GM20431 (cell line): ENCODE data around the gene LCN12.

Source experiments
- in situ Hi-C: fragments of 300-500 bp; cut with MseI, MboI; formaldehyde crosslinking; loops from one replicate; pipeline ENCODE4 v1.15.0; 2020; ENCODE audit warnings: low sequenced_read_pairs; ENCODE audit not compliant: unreplicated experiment

LCN12 gene

DNA sequence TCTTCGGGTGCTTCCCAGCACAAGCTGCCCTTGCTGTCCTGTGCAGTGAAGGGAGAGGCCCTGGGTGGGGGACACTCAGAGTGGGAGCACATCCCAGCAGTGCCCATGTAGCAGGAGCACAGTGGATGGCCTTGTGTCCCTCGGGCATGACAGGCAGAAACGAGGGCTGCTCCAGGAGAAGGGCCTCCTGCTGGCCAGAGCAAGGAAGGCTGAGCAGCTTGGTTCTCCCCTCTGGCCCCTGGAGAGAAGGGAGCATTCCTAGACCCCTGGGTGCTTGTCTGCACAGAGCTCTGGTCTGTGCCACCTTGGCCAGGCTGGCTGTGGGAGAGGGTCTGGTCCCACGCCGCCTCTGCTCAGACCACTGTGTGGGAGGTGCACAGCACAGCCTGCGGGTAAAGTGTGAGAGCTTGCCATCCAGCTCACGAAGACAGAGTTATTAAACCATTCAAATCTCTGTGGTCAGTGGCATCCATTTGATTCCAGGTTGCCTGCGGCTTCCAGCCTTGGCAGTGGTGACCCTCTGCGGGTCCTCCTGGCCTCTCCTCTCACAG lies 25.8 kb upstream of the LCN12 start:
- in situ Hi-C loops = no loop called here

DNA sequence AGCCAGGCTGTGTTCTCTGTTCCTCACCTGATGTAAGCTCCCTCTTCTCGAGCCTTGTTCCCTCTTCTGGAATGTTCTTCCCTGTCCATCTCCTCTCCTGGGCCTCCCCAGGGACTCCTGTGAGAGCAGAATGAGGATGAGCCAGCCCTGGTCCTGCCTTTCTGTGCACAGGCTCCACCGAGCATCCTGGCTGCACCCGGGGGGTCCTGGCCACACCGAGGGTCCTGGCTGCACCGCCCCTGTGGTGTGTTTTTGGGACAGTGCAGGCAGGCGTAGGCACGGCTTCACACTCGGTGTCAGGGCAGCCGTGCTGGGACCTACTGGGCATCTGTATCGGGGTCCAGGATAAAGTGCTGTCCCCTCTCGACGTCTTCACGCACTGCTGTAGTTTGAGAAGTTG lies 25.3 kb upstream of the LCN12 start:
- in situ Hi-C loops = no loop called here

DNA sequence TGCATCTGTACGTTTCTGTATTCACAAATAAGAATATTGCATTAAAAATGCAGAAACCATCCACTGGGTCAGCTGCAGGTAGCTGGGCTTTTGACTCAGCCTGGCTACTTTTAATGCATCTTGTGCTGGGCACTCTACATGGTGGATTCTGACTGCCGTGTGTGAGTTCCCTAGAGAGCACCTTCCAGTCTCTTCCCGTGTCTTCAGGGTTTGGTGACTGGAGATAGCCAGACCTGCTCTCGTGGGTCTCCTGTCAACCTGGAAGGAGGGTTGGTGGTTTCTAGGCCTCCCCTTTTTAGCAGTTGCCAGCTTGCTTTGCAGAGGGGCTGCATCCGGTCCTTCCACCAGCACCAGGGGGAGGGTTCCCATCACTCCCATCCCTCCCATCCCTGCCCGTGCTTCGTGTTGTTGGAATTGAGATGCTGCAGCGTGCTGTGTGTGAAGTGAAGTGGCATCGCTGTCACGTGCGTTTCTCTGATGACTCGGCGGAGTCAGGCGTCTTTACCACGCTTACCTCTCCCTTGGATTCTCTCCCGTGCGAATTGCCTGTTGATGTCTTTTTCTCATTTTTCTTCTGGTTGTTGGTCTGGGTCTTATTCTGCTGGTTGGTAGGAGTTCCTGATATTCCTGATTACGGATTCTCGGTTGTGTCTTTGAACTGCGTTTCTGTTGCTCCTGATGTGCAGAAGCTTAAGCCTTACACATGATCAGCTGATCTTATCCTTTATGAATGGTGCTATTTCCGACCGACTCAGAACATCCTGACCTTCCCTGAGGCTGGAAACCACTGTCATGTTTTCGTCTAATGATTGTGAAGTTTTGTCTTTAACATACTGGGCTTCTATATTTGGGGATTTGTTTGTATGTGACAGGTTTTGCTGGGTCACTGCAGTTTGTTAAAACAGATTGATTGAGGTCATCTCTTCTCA lies 24.5 kb upstream of the LCN12 start:
- in situ Hi-C loops = no loop called here

DNA sequence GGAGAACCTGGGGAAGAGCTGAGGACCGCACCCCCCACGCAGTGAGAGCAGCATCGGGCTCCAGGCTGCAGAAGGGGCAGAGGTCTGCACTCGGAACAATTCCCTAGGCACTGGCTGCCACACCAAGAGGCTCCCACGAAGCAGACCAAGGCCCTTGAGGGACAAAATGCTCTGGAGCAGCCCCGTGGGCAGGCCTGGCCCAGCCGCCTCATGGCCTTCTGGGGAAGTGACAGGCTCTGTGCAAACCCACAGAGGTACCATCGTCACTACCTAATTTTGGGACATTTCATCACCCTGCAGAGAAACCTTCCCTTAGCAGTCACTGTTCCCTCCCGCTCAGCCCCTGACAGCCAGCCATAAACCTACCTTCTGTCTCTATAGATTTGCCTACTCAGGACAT lies 23.5 kb upstream of the LCN12 start:
- in situ Hi-C loops = no loop called here

DNA sequence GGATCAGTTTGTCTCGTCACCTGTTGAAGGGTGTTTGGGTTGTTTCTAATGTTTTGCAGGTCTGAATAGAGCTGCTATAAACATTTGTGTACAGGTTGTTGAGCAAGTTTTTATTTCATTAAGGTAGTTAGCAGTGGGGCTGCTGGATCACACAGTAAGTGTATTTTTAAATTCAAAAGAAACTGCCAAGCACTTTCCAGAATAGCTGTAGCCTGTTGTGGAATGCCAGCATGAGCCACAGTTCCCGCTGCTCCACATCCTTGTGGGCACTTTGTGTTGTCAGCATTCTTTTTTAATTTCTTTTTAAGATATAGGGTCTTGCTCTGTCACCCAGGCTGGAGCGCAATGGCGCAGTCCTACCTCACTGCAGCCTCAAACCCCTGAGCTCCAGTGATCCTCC lies 22.1 kb upstream of the LCN12 start:
- in situ Hi-C loops = no loop called here

DNA sequence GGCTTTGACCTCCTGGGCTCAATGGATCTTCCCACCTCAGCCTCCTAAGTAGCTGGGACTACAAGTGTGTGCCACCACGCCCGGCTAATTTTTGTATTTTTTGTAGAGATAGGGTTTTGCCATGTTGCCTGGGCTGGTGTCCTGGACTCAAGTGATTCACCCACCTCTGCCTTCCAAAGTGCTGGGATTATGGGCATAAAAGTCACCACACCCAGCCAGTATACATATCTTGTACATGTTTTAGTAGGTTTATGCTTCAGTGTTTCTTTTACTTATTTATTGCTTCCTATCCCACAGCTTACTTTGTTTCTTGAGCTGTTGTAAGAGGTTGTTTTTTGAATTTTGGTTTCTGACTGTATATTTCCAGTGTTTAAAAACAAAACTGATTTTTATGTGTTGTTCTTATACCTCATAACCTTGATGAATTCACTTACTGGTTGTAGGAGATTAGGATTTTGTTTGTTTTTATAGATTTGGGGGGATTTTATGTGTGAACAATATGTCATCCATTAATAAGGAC lies 20.4 kb upstream of the LCN12 start:
- in situ Hi-C loops = no loop called here

DNA sequence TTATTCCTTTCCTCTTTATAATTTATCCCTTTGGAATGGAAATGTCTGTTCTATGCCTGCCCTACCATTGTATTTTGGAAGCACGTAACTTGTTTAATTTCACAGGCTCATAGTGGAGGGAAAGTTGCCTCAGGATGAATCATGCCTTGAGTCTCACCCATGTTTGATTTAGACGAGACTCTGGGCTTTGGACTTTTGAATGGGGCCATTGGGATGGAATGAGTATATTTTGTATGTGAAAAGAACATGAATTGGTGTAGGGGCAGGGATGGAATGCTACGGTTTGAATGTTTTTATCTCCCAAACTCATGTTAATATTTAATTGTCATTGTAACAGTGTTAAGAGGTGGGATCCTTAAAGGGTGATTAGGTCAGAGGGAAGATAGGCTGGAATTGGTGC lies 17.8 kb upstream of the LCN12 start:
- in situ Hi-C loops = no loop called here

DNA sequence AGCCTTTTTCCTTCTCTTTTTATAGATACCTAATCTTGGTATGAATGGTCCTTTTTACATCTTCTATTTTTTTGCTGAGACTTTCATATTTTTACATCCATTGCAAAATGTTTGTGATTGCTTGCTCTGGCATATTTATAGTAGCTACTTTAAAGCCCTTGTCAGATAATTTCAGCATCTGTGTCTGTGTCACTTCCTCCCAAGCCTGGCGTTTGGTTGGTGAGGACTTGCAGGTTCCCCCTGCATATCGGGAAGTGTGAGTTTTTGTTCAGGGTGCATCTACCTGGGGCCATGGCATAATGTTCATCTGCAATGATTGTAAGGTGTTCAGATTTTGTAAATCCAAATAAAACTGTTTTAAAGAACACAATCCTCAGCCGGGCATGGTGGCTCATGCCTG lies 16.4 kb upstream of the LCN12 start:
- in situ Hi-C loops = no loop called here

DNA sequence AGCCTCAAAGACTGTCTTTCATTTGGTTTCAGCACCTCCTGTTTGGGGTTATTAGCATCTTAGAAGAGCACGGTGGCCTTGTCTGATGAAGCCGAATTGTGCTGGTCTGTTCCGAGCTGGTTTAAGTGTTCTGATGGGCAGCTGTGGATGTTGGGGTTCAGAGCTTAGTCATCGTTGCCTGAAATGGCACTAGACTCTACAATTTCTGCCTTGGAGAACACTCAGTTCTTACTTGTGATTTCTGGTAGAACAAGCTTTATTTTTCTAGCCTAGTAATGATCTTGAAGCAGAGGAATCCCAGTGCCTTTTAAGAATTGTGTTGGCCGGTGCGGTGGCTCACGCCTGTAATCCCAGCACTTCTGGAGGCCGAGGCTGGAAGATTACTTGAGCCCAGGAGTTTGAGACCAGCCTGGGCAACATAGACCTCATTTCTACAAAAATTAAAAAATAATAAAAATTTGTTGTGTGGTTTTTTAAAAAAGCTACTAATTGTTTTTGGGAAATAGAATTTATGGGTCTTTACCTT lies 15.4 kb upstream of the LCN12 start:
- in situ Hi-C loops = no loop called here

DNA sequence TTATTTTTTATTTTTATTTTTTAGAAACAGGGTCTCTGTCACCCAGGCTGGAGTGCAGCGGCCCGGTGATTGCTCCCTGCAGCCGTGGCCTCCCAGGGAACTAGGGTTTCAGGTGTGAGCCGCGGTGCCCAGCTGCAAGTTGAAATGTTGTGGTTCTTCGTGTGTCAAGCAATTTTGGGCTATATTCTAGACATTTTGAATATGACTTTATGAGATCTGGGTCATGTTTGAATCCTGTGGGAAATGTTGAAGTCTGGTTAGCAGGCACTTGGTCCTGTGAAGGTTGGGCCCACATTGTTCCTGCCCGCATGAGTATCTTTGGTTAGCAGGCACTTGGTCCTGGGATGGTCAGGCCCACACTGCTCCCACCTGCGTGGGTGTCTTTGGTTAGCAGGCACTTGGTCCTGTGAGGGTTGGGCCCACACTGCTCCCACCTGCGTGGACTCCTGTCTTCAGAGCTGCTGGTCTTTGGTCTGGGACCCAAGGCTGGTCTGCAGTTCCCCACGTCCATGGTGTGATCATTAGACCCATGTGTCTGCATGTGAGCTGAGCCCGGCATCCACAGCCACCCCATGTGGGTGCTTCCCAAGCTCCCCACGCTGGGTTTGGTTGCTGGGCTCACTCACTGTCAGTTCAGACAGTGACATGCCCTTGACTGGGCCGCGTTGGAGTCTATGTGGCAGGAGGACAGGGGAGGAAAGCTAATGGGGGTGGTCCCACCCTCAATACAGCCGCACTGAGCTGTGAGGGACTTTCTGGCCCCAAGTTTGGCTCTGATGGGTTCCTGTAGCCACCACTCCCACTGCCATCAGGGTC lies 14.7 kb upstream of the LCN12 start:
- in situ Hi-C loops = no loop called here

DNA sequence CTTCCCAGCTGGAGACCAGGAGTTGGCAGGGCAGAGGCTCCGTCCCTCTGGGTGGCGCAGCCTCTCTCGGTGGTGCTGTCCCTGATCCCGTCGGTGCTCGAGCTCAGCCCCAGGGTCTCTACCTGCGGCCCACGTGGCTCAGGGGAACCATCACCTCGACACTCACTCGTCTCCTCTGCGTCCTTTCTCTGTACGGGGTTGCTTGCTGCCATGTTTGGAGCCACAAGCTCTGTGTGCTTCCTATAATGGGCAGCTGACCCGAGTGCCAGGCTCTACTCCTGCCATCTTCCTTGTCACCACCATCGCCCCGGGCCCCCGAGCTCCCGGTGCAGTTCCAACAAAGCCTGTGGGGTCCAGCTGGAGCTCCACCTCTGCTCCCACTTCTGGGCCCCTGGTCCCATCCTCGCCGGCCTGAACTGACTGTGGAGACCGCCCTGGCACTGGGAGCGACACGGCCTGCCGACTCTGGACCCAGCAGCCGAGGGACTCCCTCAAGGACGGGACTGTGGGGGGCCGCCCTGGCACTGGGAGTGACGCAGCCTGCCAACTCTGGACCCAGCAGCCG lies 12.6 kb upstream of the LCN12 start:
- in situ Hi-C loops = no loop called here

DNA sequence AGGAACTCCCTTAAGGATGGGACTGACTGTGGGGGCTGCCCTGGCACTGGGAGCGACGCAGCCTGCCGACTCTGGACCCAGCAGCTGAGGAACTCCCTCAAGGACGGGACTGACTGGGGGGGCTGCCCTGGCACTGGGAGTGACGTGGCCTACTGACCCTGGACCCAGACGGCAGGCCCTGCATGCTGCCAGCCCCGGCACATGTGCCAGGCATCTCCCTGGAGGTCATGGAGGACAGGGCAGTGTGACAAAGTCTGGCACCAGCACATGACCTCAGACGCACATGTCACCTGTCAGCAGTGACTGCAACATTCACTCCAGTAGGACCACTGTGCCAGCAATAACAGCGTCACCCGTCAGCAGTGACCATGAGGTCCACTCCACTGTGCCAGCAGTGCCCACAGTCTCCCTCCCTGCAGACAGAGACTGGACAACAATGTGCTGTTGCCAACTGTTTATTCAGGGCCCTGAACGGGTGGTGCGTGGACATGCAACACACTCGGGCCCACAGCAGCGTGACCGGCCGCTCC lies 12.0 kb upstream of the LCN12 start:
- in situ Hi-C loops = no loop called here

DNA sequence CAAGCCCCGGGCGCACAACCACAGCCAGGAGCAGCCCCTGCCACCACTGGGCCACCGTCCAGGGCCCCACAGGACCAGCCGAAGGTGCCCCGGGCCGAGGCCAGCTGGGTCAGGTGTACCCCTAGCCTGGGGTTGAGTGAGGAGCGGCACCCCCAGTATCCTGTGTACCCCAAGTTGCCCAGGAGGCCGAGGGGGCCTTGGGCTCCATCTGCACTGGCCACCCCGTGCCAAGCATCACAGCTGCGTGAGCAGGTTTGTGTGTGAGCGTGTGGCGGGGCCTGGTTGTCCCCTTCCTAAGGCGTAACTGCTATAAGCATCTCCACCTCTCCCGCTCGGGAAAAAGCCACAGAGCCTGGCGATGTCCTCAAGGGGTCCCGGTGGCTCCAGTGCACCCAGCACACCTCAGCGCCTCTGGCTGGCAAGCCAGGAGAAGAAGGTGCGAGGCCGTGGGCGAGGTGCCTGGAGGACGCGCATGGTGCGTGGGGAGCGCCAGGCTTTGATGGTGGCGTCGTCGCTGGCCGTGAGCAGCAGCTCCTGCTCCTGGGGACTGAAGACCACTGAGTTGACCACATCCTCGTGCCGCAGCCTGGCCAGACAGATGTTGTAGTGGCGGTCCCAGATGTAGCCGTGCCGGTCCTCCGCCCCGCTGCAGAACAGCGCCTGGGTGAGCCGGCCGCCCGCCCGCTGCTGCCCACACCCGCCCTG lies 11.4 kb upstream of the LCN12 start:
- in situ Hi-C loops = no loop called here

DNA sequence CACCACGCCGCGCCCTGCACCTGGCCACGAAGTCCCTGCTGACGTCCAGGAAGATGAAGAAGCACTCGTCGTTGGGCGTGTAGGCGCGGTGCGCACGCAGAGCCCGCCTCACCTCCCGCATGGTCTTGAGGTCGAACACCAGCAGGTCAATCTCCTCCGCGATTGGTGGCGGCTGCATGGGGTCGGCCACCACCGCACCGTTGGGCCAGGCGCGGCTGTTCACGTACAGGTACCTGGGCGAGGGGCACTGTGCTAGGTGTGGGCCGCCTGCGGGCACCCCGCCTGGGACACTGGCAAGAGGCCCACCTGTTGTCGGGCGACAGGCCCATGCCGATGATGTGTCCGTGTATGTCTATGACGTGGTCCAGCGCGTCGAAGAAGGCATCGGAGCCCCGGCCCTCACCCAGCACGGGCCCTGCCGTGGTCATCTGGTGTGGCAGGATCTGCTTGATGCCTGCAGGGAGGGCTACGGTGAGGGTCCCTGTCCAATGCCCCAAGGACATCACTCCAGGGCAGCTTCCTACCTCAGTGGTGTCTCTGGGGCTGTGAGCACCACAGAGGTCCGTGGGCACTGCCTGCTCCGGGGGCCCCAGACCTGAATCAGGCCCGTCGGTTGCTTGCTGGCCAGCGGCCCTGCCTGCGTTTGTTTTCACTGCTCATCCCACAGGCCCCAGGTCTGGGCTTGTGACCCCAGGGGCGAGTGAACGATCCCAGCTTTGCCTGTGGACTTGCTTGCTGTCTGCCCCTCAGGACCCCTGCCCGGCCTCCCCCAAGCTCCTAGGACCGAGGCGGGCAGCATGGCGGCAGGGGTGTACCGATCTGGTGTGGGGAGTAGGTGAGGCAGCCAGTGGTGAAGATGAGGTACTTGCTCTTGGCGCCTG lies 10.6 kb upstream of the LCN12 start:
- in situ Hi-C loops = no loop called here

DNA sequence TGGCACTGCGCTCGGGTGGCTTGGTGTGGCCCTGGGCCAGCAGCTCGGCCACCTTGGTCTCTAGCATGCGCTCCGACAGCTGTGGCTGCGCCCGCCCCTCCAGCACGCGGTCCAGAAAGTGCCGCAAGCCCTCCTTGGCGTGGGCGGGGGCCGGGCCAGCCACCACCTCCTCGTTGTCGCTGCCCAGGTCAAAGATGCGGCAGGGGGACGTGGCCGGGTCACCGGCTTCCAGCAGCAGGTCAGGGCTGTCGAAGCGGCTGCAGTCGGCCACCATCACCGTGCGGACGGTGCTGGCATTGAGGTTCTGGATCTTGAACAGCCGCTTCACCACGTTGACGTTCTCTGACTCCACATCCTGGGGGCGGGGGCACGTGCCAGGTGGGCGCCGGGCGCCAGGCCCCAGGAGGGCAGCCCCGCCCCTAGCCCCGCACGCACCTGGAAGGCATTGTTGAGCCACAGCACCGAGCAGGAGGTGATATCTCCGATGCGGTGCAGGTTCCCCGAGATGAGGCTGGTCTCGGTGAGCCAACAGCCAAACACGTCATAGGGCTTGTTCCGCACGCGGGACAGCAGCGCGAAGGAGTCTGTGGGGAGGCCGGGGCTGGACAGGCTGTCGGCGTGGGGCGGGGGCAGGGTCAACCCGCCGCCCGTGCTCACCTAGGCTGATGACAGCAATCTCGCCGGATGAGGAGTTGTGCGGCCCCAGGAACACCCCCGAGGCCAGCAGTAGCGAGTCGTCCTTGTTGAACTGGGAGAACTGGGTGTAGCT lies 9.8 kb upstream of the LCN12 start:
- in situ Hi-C loops = no loop called here

DNA sequence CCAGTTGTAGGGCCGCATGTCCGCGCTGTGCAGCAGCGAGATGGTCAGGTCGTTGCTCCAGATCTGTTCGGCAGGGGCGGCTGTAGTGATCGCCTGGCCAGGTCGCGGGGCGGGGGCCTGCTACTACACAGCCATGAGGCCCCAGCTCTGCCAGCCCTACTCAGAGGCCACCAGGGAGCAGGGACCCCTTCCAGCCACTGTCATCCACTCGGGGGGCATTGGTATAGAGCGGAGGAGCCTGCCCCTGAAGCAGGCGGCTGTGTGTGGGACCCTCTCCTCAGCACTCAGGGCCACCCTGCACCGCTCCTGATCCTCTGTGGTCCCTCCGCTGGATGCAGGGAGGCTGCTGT lies 9.2 kb upstream of the LCN12 start:
- in situ Hi-C loops = no loop called here

DNA sequence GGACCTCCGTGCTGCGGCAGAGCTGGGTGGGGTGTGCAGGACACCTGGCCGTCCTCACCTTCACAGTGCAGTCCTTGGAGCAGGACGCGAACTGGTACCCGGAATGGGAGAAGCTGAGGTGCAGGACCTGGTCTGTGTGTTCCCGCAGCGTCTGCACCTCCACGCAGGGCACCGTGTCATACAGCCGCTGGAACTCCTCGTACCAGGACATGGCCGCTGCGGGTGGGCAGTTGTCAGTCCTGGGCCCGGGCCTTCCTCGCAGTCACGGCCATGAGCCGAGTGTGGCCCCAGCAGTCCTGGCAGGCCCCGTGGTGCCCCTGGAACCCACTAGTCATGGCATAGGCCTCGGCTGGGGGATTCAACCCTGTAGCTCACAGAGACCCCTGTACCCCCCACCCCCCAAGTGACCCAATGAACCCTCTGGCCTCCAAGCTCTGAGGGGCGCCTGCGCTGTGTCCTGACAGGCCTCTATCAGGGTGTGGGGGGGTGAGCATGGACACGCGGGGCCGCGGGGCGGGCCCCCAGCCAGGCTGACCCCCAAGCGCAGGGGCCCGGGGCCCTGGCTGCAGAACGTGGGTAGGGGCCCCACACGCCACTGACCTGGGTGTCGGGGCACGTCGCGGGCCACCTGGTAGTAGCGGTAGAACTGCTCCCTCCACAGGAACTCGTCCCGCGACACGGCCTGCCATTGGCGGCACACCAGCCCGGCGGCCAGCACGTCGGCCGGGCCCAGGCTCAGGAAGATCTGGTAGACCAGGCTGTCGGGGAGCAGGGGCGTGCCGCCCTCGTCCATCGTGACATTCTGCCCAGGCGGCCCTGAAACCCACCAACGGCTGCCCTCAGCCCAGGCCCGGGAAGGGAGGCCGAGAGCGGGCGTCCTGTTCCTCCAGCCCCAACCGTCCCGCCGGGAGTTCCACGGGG lies 8.5 kb upstream of the LCN12 start:
- in situ Hi-C loops = no loop called here
